OCI-LY7 (cell line): Measurements from ENCODE around the gene PLAAT3.

Source experiments
- CTCF ChIP-seq: fragments of 200-600 bp; sonication (generic); conservative IDR thresholded peaks from 2 replicates; pipeline ENCODE4 v1.5.1; 2014; ENCODE audit warnings: mild to moderate bottlenecking, antibody characterized with exemption, low read length, moderate library complexity, mixed read lengths
- EZH2phosphoT487 ChIP-seq: fragments of 200-600 bp; sonication (generic); IDR thresholded peaks from 2 replicates; pipeline ENCODE4 v1.6.1; 2018; ENCODE audit warnings: low read depth, borderline replicate concordance, mild to moderate bottlenecking, mixed run types, antibody characterized with exemption, low read length, moderate library complexity, mixed read lengths

- no peak for TF ChIP-seq CTCF
- TF ChIP-seq EZH2phosphoT487 = no peak
Observed at GRCh38 chr11:63556404-63557013, 57.7 kb downstream of the PLAAT3 start.
